ENCODE measurements around the gene FZD10. TPM values are rescaled to one million over a fixed set of nuclear protein-coding genes. Genes with fewer than 3 reads are reported as not detected.

Gene FZD10
- total RNA-seq, 3 donors from 2014 or later (not counting 1 experiment from before 2014, with no cell fraction given) = not detected

DNA sequence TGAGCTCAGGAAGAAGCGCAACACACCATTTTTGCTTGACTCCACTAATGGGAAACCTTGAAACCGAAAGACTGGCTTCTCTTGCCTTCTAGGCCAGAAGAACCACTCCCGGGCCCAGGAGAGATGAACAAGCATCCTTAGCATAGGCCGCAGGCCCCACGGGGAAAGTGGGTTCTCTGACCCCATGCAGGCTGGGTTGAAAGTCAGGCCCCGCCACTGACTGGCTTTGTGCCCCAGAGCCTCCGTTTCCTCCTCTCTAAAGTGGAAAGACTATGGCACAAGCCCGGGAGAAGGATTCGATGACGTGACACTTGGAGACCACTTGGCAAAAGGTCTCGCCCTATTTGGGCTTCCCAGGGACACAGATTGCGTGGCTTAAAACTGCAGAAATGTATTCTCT lies 9.9 kb upstream of the FZD10 start:
- Histone ChIP-seq H3K36me3 (ENCODE audit: control insufficient read depth, insufficient read depth, low read length) (no peaks in the 10 kb centered on the region), H3K4me1 (ENCODE audit: control insufficient read depth, insufficient read depth, low read length) (no peaks in the 10 kb centered on the region), H3K27ac (ENCODE audit: low read length) (no peak overlapping the region), H3K27me3 (ENCODE audit: control insufficient read depth, insufficient read depth, low read length) (no peaks in the 10 kb centered on the region), H3K4me3 (ENCODE audit: low read length) (no peak overlapping the region), H3K9me3 (ENCODE audit: control insufficient read depth, insufficient read depth, low read length) (no peaks in the 10 kb centered on the region)
- no peak overlapping the region for H3K27ac Mint-ChIP-seq
- 90% methylated on average over 12 of the region's 12 CpGs for WGBS (ENCODE audit: insufficient coverage)
- intact Hi-C loops (cut with micrococcal nuclease) = no loop called here
- peaks cover 11 to 15% of the 10 kb centered on the region in 2 donors for H3K27me3 Mint-ChIP-seq (ENCODE audit: low read depth in 2 of 2)
- H3K36me3 Mint-ChIP-seq = no peaks in the 10 kb centered on the region
- TF ChIP-seq, protein P1, sequence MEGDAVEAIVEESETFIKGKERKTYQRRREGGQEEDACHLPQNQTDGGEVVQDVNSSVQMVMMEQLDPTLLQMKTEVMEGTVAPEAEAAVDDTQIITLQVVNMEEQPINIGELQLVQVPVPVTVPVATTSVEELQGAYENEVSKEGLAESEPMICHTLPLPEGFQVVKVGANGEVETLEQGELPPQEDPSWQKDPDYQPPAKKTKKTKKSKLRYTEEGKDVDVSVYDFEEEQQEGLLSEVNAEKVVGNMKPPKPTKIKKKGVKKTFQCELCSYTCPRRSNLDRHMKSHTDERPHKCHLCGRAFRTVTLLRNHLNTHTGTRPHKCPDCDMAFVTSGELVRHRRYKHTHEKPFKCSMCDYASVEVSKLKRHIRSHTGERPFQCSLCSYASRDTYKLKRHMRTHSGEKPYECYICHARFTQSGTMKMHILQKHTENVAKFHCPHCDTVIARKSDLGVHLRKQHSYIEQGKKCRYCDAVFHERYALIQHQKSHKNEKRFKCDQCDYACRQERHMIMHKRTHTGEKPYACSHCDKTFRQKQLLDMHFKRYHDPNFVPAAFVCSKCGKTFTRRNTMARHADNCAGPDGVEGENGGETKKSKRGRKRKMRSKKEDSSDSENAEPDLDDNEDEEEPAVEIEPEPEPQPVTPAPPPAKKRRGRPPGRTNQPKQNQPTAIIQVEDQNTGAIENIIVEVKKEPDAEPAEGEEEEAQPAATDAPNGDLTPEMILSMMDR (IDR thresholded peaks at IDR 0.05) = no peak
- ATAC-seq (no peak), DNase-seq (no peak)
- no peak overlapping the region for H3K4me3 Mint-ChIP-seq
- no peaks in the 10 kb centered on the region for H3K4me1 Mint-ChIP-seq
- H3K9me3 Mint-ChIP-seq = no peaks in the 10 kb centered on the region

DNA sequence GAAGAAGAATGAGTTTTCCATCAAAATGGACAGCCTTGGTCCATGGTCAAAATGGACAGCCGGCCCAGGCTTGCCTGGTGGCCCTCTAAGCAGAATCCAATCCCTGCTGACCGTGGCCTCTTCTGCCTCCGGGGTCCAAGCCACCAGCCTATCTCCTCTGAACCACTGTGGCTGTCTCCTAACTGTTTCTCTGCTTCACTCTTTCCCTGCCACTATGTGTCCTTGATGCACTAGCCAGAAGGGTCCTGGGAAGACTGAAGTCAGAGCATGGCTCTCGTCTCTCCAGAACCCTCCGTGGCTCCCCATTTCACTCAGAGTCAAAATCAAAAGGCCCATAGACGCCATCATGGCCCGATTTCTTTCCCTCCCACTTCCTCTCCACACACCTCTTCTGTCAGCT lies 8.5 kb upstream of the FZD10 start:
- intact Hi-C loops (cut with micrococcal nuclease) = no loop called here
- H3K4me3 ChIP-seq (ENCODE audit: low read length) = no peak overlapping the region
- Mint-ChIP-seq H3K27ac (no peak overlapping the region), H3K36me3 (no peaks in the 10 kb centered on the region), H3K4me3 (no peak overlapping the region), H3K4me1 (no peaks in the 10 kb centered on the region), H3K9me3 (no peaks in the 10 kb centered on the region), H3K27me3 (ENCODE audit: low read depth in 2 of 2) (peaks cover 11 to 20% of the 10 kb centered on the region in 2 donors)
- no peaks in the 10 kb centered on the region for H3K36me3 ChIP-seq (ENCODE audit: control insufficient read depth, insufficient read depth, low read length)
- no peaks in the 10 kb centered on the region for H3K4me1 ChIP-seq (ENCODE audit: control insufficient read depth, insufficient read depth, low read length)
- DNase-seq (no peak), ATAC-seq (no peak)
- H3K27me3 ChIP-seq (ENCODE audit: control insufficient read depth, insufficient read depth, low read length) = peaks cover 7% of the 10 kb centered on the region
- H3K9me3 ChIP-seq (ENCODE audit: control insufficient read depth, insufficient read depth, low read length) = no peaks in the 10 kb centered on the region
- H3K27ac ChIP-seq (ENCODE audit: low read length) = no peak overlapping the region
- WGBS (ENCODE audit: insufficient coverage) = 86% methylated on average over 7 of the region's 7 CpGs
- TF ChIP-seq, protein P1 (IDR thresholded peaks at IDR 0.05) = no peak

GRCh38 chr12:130154276-130155070 lies 7.8 kb upstream of the FZD10 start:
- Histone ChIP-seq H3K9me3 (ENCODE audit: control insufficient read depth, insufficient read depth, low read length) (no peaks in the 10 kb centered on the region), H3K36me3 (ENCODE audit: control insufficient read depth, insufficient read depth, low read length) (no peaks in the 10 kb centered on the region), H3K27ac (ENCODE audit: low read length) (no peak overlapping the region), H3K27me3 (ENCODE audit: control insufficient read depth, insufficient read depth, low read length) (peaks cover 7% of the 10 kb centered on the region), H3K4me3 (ENCODE audit: low read length) (no peak overlapping the region), H3K4me1 (ENCODE audit: control insufficient read depth, insufficient read depth, low read length) (no peaks in the 10 kb centered on the region)
- Mint-ChIP-seq H3K9me3 (no peaks in the 10 kb centered on the region), H3K4me3 (no peak overlapping the region), H3K36me3 (no peaks in the 10 kb centered on the region), H3K4me1 (no peaks in the 10 kb centered on the region), H3K27me3 (ENCODE audit: low read depth in 2 of 2) (peaks cover 11 to 20% of the 10 kb centered on the region in 2 donors), H3K27ac (no peak overlapping the region)
- DNase-seq = no peak
- intact Hi-C loops (cut with micrococcal nuclease) = no loop called here
- TF ChIP-seq, protein P1 (IDR thresholded peaks at IDR 0.05) = no peak
- no peak for ATAC-seq
- 85% methylated on average over 20 of the region's 22 CpGs for WGBS (ENCODE audit: insufficient coverage)
